HCT116 (cell line): ENCODE data around the gene PLD5.

Experiments
- CTCF ChIP-seq, 3 experiments: fragments of 200-600 bp in 1 of 3; sonication (generic) in 1 of 3; IDR thresholded peaks in 2 of 3; conservative IDR thresholded peaks in 1 of 3; 2 replicates each; pipeline ENCODE4 v1.5.1; 2012 to 2017; ENCODE audit warnings: low read depth in 2 of 3, low read length in 2 of 3, antibody characterized with exemption in 1 of 3, borderline replicate concordance in 1 of 3, control low read depth in 1 of 3, mild to moderate bottlenecking in 1 of 3, mixed read lengths in 1 of 3, mixed run types in 1 of 3, moderate library complexity in 1 of 3; ENCODE audit not compliant: insufficient read depth in 1 of 3
- EZH2 ChIP-seq: fragments of 200-600 bp; sonication (generic); IDR thresholded peaks from 2 replicates; pipeline ENCODE4 v1.6.1; 2017; ENCODE audit warnings: antibody characterized with exemption, mixed run types
- SIN3A ChIP-seq: IDR thresholded peaks from 2 replicates; pipeline ENCODE4 v1.6.1; 2012; ENCODE audit warnings: low read depth

- no peak for TF ChIP-seq SIN3A
- no peak for TF ChIP-seq CTCF (IDR thresholded peaks at IDR 0.05 in 2 of 3, conservative IDR thresholded peaks at IDR 0.05 in 1 of 3; ENCODE audit: borderline replicate concordance in 1 of 3, insufficient read depth in 1 of 3, low read depth in 2 of 3, low read length in 2 of 3)
- no peak for TF ChIP-seq EZH2
Observed at GRCh38 chr1:242057745-242058115, 466.8 kb downstream of the PLD5 start.
